HG02840 (cell line): ENCODE data around the gene DLG2.
A peak's percentile ranks its signal among the peaks of the same experiment; 100 is the strongest.

ENCODE experiments used
- ATAC-seq: cut with Tn5 transposase; IDR thresholded peaks from one replicate; pipeline ENCODE4 v1.9.1; 2021; ENCODE audit warnings: mild to moderate bottlenecking, moderate library complexity, moderate number of reproducible peaks; ENCODE audit not compliant: unreplicated experiment, low FRiP score

Gene DLG2

GRCh38 chr11:84021291-84021690 is 1605.9 kb downstream of the DLG2 start:
- ATAC-seq, result no peak

GRCh38 chr11:84019571-84020194 is 1607.5 kb downstream of the DLG2 start:
- ATAC-seq, result no peak

- no peak for ATAC-seq
Measured at GRCh38 chr11:84014539-84014938, 1612.6 kb downstream of the DLG2 start.

- no peak for ATAC-seq
Measured at GRCh38 chr11:84012171-84012826, 1614.8 kb downstream of the DLG2 start.

- no peak for ATAC-seq
Measured at GRCh38 chr11:84003181-84003580, 1624.0 kb downstream of the DLG2 start.

GRCh38 chr11:83998921-83999320 is 1628.2 kb downstream of the DLG2 start:
- no peak for ATAC-seq

- ATAC-seq, result no peak
Measured at GRCh38 chr11:83990160-83990733, 1636.9 kb downstream of the DLG2 start.

- ATAC-seq, result no peak
Measured at GRCh38 chr11:83982825-83983224, 1644.3 kb downstream of the DLG2 start.

GRCh38 chr11:83979593-83979992 is 1647.6 kb downstream of the DLG2 start:
- ATAC-seq, result no peak

GRCh38 chr11:83978942-83979341 is 1648.2 kb downstream of the DLG2 start:
- ATAC-seq, result no peak

- ATAC-seq, result no peak
Measured at GRCh38 chr11:83976086-83976485, 1651.1 kb downstream of the DLG2 start.

GRCh38 chr11:83972536-83972935 is 1654.6 kb downstream of the DLG2 start:
- no peak for ATAC-seq

GRCh38 chr11:83971063-83971462 is 1656.1 kb downstream of the DLG2 start:
- ATAC-seq, result no peak

- peak; percentile 87 for ATAC-seq
Measured at GRCh38 chr11:83970061-83970671, 1657.0 kb downstream of the DLG2 start.

- ATAC-seq, result no peak
Measured at GRCh38 chr11:83957038-83957900, 1669.9 kb downstream of the DLG2 start.

GRCh38 chr11:83956119-83956697 is 1670.9 kb downstream of the DLG2 start:
- ATAC-seq, result no peak

- ATAC-seq, result no peak
Measured at GRCh38 chr11:83954780-83955179, 1672.4 kb downstream of the DLG2 start.

- ATAC-seq, result no peak
Measured at GRCh38 chr11:83951521-83951920, 1675.6 kb downstream of the DLG2 start.

GRCh38 chr11:83948200-83948599 is 1678.9 kb downstream of the DLG2 start:
- ATAC-seq, result no peak

- ATAC-seq, result no peak
Measured at GRCh38 chr11:83945976-83946375, 1681.2 kb downstream of the DLG2 start.
